ENCODE data around the gene DAB1.

Gene DAB1

DNA sequence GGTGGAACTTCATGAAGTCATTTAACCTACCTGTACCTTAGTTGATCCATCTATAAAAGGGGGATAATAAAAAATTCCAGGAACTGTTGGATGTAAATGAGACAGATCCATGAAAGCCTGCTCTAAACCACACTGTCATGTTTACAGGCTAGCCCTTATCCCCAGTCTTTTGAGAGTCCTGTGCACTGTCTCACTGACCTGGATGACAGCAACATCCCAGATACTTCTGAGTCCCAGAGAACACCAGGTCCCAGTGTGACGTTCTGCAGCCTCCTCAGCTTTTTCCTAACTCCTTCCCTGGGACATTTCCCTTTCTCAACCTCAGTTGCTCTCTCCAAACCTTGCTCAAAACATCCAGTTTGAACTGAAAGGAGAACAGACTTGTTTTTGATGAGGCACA, 292.6 kb downstream of the DAB1 start:
- H3K27ac ChIP-seq, result no peak overlapping the region
- TF ChIP-seq, protein P1, sequence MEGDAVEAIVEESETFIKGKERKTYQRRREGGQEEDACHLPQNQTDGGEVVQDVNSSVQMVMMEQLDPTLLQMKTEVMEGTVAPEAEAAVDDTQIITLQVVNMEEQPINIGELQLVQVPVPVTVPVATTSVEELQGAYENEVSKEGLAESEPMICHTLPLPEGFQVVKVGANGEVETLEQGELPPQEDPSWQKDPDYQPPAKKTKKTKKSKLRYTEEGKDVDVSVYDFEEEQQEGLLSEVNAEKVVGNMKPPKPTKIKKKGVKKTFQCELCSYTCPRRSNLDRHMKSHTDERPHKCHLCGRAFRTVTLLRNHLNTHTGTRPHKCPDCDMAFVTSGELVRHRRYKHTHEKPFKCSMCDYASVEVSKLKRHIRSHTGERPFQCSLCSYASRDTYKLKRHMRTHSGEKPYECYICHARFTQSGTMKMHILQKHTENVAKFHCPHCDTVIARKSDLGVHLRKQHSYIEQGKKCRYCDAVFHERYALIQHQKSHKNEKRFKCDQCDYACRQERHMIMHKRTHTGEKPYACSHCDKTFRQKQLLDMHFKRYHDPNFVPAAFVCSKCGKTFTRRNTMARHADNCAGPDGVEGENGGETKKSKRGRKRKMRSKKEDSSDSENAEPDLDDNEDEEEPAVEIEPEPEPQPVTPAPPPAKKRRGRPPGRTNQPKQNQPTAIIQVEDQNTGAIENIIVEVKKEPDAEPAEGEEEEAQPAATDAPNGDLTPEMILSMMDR (conservative IDR thresholded peaks at IDR 0.05), result no peak

GRCh38 chr1:57129865-57130264, 294.0 kb downstream of the DAB1 start:
- TF ChIP-seq, protein P1 (conservative IDR thresholded peaks at IDR 0.05), result no peak
- no peak overlapping the region for H3K27ac ChIP-seq

GRCh38 chr1:57127976-57128375, 295.9 kb downstream of the DAB1 start:
- TF ChIP-seq, protein P1 (conservative IDR thresholded peaks at IDR 0.05), result no peak
- H3K27ac ChIP-seq, result no peak overlapping the region

DNA sequence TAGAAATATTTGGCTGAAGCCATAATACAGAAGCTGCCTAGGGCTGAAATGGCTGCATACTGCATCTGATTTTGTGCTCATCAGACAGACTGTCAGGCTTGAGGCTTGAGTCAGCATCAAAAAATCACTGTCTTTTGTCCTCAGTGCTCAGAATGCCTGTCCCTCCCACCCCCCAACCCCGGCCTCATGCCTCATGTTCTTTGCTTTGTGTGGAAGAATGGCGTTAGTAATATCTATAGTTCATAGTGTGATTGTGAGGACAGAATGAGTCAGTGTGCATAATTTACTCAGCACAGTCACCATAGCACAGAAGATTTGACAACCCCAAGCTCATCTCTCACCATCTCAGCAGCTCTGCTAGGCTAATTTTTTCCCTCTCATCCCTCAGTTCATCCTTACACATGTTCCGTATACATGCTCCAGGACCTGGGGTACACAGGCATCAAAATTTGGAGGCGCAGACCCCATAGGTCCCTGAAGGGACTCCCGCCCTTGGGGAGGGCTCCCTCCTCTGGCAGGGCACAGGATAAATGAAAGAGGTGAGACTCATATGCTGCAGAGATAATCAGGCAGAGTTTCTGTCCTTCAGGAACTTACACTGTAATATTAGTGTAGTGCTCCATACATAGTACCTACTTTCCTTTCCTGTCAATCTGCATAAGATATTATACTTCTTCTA, 299.0 kb downstream of the DAB1 start:
- TF ChIP-seq, protein P1 (conservative IDR thresholded peaks at IDR 0.05), result no peak; the same call in 1 of the 2 replicates
- no peak overlapping the region for H3K27ac ChIP-seq

GRCh38 chr1:57124170-57124569, 299.7 kb downstream of the DAB1 start:
- H3K27ac ChIP-seq, result no peak overlapping the region
- TF ChIP-seq, protein P1 (conservative IDR thresholded peaks at IDR 0.05), result no peak

GRCh38 chr1:57122031-57122430, 301.8 kb downstream of the DAB1 start:
- TF ChIP-seq, protein P1 (conservative IDR thresholded peaks at IDR 0.05), result no peak

DNA sequence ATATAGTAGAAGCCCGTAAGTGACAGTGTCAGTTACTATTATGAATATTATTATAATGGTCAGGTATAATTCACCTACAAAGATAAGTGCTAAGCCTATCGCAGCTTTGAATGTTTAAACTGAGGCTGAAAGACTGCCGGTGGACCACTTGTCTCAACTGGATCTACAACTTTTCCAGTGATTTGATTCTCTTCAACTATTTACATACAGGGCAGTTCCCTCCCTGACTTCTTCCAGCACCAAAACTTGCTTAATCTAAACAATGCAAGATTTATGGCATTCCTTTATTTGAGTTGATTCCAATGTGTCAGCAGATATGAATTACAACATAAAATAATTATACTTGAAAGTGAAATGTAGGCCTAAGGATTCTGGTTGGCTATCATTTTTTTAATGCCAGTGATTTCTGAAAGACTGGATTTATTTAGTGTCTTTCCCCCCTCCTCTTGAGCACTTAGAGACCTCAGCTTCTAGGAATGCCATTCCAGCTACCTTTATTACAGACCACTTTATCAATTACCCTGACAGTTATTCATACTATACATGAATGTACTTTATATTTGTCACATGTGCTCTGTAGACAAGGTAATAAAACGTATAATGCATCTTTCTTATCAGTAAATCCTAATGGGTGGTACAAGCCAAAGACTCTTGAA, 304.8 kb downstream of the DAB1 start:
- TF ChIP-seq, protein P1 (conservative IDR thresholded peaks at IDR 0.05), result no peak
- no peak overlapping the region for H3K27ac ChIP-seq

More at GRCh38 chr1:57122031-57122430, 301.8 kb downstream of the DAB1 start:
- H3K27ac ChIP-seq, result no peak overlapping the region

Measured in VCaP (cell line).